GM23338 (cell line): Measurements from ENCODE around the gene GZMH.

Experiments used
- POLR2AphosphoS5 ChIP-seq: IDR thresholded peaks from 2 replicates; pipeline ENCODE4 v1.6.1; 2016; ENCODE audit warnings: antibody characterized with exemption, low read depth
- TF ChIP-seq, protein P1 (sequence below): IDR thresholded peaks from one replicate; pipeline ENCODE4 v1.6.1; 2018; ENCODE audit warnings: antibody characterized with exemption; ENCODE audit not compliant: unreplicated experiment
- TF ChIP-seq, protein P2 (sequence below), 2 experiments: fragments of 200-600 bp in 1 of 2; sonication (generic) in 1 of 2; conservative IDR thresholded peaks; 2 replicates each; pipeline versions ENCODE4 v1.5.1 to v1.6.1; 2016 to 2017; ENCODE audit warnings: antibody characterized with exemption in 2 of 2, low read depth in 2 of 2, mild to moderate bottlenecking in 2 of 2, moderate library complexity in 1 of 2

DNA sequence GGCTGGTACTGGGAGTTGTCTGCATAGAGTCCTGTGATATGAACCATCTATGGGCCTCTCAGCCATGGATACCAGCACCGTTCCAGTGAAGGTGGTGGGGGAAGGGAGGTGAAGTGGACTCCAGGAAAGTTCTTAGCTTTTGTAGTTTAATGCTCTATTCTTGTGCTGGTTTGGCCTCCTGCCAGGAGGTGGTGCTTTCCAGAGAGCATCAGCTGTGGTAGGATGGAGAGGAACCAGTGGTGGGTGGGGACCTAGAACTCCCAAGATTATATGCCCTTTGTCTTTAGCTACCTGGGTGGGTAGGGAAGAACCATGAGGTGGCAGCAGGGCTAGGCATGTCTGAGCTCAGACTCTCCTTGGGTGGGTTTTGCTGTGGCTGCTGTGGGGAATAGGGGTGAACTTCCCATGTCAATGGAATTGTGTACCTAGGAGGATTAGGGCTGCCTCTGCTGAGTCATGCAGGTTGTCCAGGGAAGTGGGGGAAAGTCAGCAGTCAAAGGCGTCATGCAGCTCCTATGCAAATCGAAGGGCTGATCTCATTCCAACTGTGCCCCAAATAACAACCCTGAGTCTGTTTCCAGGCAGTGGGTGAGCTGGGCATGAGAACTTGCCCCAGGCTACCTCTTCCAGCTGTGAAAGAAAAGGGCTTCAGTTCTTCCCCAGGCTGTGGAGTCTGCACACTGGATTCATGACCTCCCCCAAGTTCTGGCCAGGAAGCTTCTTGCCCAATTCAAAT lies 14.2 kb downstream of the GZMH start:
- no peak for TF ChIP-seq POLR2AphosphoS5
- TF ChIP-seq, protein P1, sequence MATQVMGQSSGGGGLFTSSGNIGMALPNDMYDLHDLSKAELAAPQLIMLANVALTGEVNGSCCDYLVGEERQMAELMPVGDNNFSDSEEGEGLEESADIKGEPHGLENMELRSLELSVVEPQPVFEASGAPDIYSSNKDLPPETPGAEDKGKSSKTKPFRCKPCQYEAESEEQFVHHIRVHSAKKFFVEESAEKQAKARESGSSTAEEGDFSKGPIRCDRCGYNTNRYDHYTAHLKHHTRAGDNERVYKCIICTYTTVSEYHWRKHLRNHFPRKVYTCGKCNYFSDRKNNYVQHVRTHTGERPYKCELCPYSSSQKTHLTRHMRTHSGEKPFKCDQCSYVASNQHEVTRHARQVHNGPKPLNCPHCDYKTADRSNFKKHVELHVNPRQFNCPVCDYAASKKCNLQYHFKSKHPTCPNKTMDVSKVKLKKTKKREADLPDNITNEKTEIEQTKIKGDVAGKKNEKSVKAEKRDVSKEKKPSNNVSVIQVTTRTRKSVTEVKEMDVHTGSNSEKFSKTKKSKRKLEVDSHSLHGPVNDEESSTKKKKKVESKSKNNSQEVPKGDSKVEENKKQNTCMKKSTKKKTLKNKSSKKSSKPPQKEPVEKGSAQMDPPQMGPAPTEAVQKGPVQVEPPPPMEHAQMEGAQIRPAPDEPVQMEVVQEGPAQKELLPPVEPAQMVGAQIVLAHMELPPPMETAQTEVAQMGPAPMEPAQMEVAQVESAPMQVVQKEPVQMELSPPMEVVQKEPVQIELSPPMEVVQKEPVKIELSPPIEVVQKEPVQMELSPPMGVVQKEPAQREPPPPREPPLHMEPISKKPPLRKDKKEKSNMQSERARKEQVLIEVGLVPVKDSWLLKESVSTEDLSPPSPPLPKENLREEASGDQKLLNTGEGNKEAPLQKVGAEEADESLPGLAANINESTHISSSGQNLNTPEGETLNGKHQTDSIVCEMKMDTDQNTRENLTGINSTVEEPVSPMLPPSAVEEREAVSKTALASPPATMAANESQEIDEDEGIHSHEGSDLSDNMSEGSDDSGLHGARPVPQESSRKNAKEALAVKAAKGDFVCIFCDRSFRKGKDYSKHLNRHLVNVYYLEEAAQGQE: no peak
- TF ChIP-seq, protein P2, sequence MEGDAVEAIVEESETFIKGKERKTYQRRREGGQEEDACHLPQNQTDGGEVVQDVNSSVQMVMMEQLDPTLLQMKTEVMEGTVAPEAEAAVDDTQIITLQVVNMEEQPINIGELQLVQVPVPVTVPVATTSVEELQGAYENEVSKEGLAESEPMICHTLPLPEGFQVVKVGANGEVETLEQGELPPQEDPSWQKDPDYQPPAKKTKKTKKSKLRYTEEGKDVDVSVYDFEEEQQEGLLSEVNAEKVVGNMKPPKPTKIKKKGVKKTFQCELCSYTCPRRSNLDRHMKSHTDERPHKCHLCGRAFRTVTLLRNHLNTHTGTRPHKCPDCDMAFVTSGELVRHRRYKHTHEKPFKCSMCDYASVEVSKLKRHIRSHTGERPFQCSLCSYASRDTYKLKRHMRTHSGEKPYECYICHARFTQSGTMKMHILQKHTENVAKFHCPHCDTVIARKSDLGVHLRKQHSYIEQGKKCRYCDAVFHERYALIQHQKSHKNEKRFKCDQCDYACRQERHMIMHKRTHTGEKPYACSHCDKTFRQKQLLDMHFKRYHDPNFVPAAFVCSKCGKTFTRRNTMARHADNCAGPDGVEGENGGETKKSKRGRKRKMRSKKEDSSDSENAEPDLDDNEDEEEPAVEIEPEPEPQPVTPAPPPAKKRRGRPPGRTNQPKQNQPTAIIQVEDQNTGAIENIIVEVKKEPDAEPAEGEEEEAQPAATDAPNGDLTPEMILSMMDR (conservative IDR thresholded peaks at IDR 0.05; ENCODE audit: low read depth in 2 of 2): no peak
